HG03135 (cell line): ENCODE results near the gene SORBS2.

Experiments used
- ATAC-seq: cut with Tn5 transposase; IDR thresholded peaks from one replicate; pipeline ENCODE4 v1.9.1; 2021; ENCODE audit warnings: mild to moderate bottlenecking, moderate library complexity; ENCODE audit not compliant: unreplicated experiment

The SORBS2 gene

DNA sequence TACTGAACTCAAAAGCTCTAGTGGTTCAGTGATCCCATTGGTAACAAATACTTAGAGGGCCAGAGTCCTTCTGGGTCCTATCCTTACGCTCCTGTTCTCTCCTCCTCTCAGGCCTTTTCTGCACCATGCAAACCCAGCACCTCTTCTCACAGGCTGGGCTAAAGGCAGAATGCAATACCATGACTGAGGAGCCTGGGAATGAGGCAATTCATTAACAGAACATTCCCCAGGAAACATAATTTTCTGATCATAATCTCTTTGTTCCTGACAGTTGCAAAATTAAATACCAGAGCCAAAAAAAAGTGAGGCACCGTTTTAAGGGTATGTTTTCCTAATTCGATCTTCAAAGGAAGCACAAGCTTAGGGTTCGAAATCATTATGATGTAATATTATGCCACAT, 9.0 kb downstream of the SORBS2 start:
- no peak for ATAC-seq

GRCh38 chr4:185801471-185801870, 10.5 kb downstream of the SORBS2 start:
- no peak for ATAC-seq

GRCh38 chr4:185800266-185800945, 11.6 kb downstream of the SORBS2 start:
- no peak for ATAC-seq

DNA sequence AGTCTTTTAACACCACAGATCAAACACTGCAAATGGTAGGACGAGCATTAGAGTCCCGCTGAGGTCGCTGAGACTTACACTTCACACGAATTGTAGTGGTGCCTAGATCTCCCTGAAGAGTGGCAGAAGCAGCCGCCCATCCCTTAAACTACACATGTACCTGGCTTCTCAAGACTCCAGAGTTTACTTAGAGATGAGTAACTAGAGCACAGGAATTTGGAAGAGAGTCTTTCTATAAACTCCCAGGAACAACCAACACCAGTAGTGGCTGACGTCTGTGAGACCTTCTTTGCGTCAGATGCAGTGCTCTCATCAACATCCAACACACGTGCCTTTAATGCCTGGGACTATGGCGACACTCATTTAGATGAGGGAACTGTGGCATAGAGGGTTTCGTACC, 12.6 kb downstream of the SORBS2 start:
- no peak for ATAC-seq

- ATAC-seq: no peak
These were observed 14.2 kb downstream of the SORBS2 start for GRCh38 chr4:185797596-185798338.

DNA sequence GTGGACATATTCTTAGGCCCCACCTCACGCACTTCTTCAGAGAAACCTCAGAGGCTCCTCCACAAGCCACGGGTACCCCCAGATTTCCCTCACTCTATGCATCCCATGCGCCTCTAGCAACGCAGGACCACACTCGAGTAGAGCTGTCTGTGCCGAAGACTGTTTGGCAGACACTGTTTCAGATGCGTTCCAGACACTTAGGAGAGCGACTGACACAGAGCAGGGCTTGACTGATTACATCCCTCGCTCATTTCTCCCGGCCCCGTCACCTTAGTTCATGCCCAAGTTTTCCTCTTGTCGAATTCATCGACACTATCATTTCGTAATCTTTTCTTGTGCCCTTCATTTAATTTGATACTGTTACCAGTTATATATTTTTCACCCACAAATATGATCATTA, 15.0 kb downstream of the SORBS2 start:
- no peak for ATAC-seq

GRCh38 chr4:185796176-185796575, 15.8 kb downstream of the SORBS2 start:
- no peak for ATAC-seq

DNA sequence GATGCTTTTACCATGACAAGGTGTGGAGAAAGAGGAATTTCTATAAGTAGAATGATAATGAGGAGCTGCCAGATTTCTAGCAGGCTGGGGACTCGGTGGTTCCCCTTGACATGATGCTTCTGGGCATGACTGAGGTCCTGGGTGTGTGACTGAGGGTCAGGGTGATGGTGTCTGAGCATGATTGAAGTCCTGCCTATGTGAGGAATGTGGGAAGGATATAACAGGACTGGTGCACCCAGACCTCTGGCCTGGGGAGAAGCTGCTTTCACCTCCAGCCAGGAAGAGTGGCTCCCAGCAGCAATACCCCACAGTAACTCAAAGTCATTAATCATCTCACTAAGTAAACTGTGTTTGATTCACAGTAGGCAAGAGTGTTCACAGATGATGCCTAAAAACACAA, 17.4 kb downstream of the SORBS2 start:
- no peak for ATAC-seq

DNA sequence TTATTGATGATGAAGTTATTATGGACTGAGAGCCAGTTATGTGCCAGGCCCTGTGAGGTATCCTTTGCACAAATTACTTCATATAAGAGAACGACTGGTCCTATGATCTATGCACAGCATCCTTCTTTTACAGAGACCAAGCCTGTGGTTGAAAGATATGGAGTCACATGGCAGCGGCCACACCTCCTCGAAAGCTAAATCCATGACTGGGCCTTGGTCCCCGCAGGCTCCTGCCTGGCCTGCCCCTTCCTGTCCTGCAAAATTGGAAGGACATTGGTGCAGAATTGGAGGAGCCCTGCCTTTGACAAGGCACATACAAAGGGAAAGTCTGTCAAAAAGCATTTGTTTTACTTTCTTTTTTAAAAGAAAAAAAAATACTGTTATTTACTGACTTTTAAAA, 18.3 kb downstream of the SORBS2 start:
- ATAC-seq: no peak

DNA sequence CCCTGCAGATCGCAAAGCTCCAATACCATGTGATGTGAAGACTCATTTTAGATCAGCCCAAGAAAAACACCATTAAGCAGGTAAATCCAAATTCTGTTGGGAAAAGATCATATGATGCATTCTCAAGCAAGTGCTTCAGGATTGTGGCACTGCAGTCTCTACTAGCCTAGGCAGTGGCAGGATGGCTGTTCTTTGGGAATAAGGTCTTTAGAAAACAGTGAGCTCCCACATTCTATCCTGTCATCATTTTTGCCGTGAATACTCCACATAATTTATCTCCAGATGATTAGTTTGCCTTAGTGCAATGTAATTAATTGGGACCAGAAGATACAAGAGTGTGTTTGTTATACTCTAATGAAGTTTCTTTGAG, 18.9 kb downstream of the SORBS2 start:
- no peak for ATAC-seq

DNA sequence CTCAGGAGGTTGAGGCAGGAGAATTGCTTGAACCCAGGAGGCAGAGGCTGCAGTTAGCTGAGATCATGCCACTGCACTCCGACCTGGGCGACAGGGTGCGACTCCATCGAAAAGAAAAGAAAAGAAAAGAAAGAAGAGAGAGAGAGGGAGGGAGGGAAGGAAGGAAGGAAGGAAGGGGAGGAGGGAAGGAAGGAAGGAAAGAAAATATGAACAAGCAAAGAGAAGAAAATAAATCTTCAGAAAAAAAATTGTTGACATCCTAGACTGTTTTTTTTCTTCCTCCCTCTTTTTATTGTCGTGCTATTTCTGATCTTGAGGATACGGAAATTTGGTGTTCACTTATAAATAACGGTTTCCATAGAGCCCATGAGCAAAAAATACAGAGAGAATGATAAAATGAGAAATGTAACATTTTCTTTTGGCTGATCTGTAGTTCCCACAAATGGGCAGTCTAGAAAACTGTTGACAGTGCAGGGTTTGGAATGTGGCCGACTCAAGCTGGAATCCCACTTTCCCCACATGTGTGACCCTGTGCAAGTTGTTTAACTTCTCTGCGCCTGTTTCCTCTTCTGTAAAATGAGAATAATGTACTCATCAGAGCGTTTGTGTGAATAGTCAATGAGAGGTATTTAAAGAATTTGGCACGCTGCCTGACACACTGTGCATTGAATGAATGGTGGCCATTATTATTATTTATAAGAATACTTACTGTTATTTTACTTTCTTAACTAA, 19.4 kb downstream of the SORBS2 start:
- no peak for ATAC-seq

GRCh38 chr4:185787926-185788679, 23.9 kb downstream of the SORBS2 start:
- ATAC-seq: no peak

DNA sequence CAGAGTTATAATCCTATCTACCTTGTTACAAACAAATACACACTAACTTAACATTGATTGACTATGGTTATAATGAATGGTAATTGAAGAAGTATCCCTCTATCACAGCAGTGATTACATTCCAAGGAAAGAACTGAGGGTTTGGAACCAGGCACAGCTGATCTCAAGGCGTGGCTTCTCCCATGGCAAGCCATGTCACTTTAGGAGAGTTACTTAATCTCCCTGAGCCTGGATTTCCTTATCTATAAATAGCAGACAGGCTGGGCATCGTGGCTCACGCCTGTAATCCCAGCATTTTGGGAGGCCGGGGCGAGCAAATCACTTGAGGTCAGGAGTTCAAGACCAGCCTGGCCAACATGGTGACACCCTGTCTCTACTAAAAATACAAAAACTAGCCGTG, 25.6 kb downstream of the SORBS2 start:
- ATAC-seq: no peak

DNA sequence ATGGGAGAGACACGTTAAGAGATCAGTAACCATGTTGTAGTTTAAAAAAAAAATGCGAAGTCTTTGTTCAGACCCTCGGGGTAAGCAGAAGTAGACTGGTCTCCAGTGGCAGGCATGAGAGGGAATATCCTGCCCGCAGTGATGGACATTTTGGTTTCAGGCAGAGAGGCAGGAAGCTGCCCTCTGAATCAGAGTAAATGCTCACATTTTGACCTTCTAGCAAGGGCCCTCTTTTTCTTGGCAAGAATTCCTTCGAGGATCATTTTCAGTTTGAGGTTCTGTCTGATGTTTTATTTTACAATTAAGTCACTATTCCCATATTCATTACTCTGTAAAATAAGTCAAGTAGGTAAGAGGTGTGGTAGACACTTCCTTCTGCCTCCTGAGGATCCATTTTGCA, 28.4 kb downstream of the SORBS2 start:
- no peak for ATAC-seq

DNA sequence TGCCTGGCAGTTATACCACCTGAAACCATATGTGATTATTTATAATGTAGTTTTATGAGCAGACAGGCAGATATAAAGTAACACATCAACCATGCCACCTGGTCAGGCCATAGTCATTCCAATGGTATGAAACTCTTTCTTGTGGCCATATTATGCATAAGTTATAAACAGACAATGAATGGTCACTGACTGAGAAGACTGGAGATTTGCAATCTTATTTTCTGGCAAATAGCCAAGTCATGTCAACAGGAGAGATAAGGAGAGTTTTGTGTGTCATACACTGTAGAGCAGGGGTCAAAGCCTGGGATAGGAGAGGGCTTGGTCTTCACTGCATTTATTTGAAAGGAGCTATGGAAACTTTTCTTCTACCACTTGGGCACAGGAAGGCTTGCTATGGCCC, 29.5 kb downstream of the SORBS2 start:
- ATAC-seq: no peak

DNA sequence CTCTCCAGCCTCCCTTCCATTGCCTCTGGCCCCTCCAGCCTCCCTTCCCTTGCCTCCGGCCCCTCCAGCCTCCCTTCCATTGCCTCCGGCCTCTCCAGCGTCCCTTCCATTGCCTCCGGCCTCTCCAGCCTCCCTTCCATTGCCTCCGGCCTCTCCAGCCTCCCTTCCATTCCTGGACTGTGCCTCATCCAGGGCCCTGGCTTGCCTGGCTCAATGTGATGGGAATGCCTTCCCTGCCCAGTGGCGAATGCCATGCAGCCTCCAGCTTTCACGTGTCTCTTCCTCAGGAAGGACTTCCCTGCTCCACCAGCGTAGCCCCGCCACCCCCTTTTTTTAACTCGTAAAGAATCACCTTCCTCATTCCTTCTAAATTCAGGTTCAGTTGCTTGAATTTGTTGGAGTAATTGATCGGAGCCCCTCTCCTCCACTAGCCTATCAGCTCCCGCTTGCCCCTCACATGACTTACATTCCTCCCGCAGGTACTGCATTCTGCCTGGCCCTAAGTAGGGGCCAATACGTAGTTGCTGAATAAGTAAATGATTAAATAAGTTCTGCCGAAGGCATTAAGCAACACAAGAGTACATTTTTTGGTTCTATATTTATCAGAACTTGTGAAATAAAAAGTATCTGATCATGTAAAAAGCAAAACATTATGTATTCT, 30.3 kb downstream of the SORBS2 start:
- no peak for ATAC-seq

- no peak for ATAC-seq
These were observed 31.5 kb downstream of the SORBS2 start for GRCh38 chr4:185780472-185780871.

DNA sequence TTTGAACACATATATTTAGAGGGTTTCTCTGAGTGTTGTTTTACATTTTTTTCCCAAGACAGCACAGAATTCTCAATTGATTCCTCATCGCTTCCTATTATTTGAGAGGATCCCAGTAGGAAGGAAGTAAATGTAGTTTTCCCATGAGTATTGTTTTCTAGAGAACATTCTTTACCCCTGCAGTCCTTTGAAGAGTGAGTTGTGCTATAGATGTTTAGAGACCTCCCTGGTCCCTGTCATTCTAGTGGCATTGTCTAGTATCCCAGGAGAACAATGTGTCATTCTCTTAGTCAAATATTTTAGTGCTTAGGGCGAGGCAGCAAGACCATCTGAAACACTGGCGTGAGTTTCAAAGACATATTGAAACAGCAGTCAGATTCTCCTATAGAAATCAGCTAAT, 32.5 kb downstream of the SORBS2 start:
- ATAC-seq: no peak

- ATAC-seq: no peak
These were observed 33.7 kb downstream of the SORBS2 start for GRCh38 chr4:185778307-185778706.

DNA sequence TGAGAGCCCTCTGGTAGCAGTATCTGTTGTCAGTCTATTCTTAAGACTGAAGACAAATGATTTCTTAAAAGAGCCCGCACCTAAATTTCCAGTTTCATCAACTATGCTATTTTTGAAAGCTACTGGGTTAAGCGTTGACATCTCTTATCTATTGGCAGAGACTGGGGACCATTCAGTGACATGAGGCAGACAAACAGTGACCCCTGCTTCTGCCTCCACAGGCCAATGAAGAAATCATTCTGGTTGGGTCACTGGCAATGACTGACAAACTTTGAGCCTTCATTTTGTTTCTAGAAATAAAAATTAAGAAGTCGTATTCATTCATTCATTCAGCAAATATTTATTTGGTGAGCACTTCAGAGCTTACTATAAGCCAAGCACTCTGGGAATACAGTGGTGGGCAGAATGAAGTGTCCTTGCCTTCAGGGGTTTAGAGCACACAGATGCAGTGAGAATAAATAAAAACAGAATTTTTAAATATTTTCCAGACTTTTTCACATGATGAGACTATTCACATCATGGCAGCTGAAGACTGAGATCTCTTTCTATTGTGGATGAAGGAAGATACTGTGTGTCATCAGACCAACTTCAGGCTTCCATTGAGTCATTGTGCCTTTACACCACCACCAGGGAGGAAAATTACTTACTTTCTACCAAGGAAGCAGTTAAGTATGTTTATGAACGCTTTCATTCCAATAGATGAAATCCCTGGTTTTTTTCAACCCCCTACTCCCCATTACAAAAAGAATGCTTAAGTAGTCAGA, 36.0 kb downstream of the SORBS2 start:
- ATAC-seq: no peak
